HG02943 (cell line): ENCODE measurements around the gene HOXA4.

ENCODE experiments used
- ATAC-seq: cut with Tn5 transposase; IDR thresholded peaks from one replicate; pipeline ENCODE4 v1.9.1; 2021; ENCODE audit warnings: mild to moderate bottlenecking, low read depth, moderate library complexity; ENCODE audit not compliant: unreplicated experiment

Gene HOXA4

DNA sequence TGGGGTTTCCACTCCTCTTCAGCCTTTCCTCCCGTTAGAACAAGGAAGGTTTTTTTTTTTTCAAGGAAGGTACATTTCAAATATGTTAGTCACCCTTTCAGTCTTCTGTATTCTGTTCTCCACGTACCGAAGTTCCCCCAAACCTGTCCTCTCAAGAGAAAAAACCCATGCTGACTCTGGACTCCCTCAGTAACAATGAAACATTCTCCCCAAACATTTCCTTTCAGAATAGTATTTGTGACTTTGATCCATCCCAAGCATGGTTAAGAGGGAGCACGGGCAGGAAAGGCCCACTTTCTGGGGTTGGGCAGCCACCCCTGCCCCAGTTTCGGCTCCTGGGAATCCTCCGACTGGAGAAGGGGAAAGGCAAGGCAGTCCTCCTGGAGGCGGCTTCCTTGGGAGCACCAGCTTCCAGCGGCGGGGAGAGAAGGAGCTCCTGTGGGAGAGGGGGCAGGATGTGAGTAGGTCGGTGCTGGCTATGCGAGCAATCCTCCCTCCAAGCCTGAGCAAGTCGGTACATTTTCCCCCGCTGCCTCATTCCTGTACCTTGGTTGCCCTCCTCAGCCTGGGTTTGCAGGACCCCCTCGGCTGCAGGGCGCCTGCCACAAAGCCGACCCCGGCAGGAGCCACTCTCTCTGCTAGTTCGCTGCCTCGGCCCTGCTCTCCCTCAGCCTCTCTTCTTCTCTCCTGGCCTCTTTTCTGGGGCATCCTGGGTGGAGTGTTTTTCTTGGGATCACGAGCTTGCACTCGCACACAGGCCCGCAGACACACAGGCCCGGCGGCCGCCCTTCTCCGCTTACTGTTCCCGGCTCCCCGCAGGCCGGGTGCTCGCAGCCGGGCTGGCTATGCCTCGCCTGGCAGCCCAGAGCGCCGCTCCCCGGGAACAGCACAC is 32.6 kb downstream of the HOXA4 start:
- ATAC-seq = no peak

DNA sequence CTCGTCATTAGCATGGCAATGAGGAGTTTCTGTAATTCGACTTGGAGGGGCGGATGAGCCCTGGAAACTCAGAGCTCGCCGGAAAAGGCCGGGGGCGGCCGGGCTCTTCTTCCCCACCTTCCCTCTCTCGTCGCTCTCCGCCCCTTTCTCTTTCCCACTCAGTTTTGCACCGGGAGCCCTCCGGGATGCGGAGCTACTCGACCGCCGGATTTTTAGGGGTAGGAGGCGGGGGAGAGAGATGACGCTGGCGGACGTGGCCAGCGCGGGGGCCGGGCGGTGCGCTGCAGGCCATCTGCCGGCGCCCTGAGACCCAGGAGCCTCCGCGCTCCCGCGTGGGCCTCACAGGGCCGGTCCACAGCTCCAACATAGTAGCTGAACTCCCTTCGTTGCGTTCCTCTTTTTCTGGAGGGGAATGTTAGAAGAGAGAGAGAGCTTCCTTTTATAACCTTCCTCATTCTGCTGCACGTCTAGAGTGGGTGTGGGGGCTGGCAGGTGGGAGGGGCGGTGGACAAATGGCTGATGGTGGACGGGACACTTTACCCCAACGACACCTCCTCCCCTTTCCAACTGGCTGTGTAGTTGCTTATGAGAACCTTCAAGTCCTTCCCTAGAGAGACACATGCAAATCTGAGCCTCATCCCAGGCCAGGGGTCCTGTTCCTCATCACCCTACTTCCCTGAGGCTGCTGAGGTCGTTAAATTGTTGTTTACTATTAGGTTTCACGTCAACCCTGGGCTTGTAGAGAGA is 33.6 kb downstream of the HOXA4 start:
- no peak for ATAC-seq

DNA sequence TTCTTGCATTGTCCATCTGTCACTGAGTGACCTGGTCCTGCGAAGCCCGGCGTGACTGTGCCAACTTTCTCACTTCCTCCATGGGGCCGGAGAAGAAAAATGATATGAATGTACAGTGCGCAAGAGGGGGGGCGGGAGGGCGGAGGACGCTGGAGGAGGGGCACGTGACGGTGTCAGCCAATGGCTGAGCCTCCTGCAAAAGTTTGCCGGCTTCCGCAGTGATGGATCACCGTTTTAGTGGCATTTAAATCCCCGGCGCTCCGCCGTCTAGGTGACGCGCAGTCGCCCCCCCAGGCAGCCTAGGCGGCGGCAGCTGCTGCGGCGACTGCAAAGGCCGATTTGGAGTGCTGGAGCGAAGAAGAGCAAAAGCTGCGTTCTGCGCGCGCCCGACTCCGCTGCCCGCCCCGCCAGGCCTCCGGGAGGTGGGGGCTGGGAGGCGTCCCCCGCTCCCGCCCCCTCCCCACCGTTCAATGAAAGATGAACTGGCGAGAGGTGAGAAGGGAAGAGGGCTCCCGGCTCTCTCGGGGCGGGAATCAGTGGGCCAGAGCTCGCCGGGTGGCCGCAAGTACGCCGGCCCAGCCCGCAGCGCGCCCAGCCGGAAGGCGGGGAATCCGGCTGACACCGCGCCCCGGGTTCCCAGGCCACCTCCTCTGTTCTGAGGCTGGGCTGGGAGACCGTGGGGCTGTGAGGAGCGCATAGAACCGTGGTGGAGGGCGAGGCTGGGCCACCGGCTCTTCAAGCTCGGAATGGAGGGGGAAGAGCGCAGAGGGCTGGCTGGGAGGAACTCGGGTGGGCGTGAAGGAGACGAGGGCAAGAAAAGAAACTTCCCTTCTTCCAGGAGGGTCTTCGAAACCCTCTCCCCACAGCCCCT is 34.4 kb downstream of the HOXA4 start, which contains the start of gene HOXA1:
Gene HOXA1, minus strand, starts transcription at position 104 of the 871 bp plus-strand sequence. Its CDS starts 88 bp downstream, at position 16.
- ATAC-seq = peak; percentile 88

DNA sequence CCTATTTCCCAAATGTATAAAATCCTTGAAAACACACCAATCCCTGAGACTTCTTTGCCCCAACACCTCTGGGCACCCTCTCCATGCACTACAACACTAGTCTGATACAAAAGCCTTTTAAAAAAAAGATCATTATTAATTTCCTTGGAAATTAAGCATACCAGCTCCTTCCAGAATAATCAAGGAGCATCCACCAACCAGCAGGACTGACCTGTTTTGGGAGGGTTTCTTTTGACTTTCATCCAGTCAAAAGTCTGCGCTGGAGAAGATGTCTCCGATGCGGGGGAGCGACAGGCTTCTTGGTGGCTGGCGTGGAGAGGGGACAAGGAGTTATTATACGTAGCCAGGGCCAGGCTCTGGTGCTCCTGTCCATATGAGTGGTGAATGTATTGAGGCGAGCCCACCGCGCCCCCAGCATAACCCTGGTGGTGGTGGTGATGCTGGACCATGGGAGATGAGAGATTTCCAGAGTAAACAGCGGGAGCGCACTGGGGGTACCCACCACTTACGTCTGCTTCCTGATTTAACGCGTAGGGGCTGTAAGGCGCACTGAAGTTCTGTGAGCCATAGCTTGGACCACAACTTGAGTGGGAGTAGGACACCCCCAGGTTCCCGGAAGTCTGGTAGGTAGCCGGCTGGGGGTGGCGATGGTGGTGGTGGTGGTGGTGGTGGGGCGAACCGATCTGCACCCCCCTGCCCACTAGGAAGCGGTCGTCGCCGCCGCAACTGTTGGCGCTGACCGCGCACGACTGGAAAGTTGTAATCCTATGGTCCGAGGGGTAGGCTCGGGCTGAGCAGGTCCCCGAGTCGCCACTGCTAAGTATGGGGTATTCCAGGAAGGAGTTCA is 35.3 kb downstream of the HOXA4 start:
- ATAC-seq = no peak

DNA sequence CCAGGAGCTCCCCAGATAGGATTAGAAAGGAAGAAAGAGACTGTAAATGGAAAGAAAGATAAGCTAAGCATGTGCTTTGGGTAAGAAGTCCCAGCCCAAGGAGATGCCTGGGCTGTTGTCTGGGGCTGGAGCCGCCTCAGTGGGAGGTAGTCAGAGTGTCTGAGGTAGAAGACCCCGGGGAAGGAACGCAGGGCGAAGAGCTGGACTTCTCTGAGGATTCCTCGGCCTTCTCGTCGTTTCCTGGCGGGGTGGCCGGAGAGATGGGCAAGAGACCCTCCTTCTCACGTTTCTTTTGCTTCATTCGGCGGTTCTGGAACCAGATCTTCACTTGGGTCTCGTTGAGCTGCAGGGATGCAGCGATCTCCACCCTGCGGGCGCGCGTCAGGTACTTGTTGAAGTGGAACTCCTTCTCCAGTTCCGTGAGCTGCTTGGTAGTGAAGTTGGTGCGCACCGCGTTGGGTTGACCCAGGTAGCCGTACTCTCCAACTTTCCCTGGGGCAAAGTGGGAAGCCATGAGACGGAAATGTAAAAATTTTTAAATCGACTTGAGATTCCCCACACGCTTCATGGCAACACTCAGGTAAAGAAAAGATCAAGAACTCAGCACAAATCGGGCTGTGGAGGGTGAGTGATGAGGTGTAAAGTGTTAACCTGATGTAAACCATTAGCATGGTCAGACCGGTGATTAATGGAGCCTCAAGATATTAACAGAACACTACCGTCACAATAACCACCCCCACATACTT is 36.1 kb downstream of the HOXA4 start:
- no peak for ATAC-seq

DNA sequence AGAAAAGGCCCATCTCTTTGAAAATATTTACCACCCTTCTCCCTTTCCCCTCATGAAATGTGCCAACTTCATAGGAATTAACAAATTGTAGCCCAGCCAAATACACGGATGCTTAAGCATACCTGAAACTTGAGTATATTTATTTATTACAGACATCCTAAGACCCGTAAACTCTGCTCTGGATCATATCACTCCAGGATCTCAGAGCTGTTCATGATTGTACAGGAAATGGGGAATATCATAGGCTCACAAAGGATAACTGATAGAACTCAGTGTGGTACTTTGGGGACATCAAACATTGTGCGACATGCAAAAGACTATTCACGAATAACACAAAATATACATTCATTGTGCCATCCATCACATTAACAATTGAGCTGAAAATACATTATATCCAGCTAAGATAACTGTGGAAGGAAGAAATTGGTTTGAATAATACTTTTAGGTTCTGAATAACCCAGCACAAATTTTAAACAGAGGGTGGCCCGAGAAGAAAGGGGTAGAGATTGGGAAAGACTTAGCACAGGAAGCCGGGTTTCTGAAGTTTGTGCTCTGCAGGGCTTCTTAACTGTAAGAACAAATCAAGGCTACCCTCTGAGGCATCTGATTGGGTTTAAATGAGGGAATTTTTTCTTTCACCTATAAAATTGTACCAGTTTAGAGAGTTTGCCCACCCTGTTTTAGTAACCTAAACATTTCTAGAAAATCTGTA is 37.2 kb downstream of the HOXA4 start:
- ATAC-seq = no peak

DNA sequence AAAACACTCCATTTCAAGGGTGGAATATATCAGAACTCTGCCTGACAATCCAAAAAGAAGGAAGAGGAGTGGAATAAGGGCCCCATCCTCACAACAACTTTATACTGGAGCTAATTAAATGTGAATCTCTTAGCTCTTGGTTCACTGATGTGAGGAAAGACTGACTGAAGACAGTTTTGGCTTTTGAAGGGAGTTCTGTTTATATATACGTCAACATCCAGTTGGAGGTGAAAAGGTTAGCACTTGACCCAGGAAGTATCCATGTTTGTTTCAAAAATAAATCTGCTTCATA is 37.8 kb downstream of the HOXA4 start:
- no peak for ATAC-seq

DNA sequence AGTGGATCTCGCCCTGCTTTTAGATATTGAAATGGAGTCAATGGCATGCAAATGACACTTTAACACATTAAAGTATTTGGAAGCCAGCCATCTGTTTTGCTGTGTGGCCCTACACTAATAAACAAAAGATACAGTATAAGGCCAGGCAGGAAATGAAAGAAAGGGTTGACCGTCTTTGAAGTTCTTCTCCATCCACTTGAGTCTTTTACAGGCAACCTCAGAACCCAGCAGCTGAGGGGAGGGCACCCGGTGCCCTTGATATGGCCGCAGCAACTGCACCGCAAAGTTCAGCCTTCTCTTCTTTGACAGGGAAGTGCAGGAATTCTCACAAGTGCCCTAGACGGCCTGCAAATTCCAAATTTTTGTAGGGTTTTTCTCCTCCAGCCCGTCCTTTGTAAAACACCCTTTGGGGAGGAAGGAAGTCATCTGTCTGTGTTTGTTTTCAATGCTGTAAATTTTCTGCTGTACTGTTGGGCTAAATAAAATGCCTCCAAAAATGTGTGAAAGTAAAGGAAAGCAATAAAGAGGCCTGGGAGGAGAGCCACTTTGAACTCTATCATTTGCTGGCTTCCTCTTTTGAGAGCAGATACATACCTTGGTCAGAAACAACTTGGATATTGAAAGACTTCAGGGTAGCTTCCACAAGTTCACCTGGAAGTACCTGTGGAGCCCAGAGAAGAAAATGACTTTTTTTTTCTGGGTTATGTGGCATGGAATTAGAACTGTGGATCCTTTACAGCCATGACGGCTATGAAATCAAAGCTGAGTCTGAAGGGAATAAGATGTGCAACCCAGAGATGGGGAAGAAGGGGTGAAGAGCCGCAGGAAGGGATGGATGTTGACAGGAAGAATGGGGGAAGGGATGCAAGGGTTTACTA is 38.4 kb downstream of the HOXA4 start:
- no peak for ATAC-seq

DNA sequence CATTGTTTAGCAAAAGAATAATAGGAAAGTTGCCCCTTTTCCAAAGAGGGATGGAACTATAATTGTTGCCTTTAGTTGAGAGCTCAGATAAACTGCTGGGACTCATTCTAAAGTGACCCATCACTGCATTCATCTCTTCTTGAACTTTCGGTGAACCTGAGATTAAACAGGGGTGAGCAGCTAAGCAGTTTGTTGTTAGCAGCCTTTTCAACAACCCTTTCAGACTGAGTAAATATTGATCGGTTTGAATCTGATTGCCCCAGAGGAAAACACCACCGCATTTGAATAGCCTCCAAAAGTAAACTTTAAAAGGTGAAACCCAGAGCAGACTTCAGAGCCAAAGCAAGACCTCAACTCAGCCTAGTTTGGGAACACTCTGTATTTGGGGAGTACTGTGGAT is 39.5 kb downstream of the HOXA4 start:
- ATAC-seq = no peak

DNA sequence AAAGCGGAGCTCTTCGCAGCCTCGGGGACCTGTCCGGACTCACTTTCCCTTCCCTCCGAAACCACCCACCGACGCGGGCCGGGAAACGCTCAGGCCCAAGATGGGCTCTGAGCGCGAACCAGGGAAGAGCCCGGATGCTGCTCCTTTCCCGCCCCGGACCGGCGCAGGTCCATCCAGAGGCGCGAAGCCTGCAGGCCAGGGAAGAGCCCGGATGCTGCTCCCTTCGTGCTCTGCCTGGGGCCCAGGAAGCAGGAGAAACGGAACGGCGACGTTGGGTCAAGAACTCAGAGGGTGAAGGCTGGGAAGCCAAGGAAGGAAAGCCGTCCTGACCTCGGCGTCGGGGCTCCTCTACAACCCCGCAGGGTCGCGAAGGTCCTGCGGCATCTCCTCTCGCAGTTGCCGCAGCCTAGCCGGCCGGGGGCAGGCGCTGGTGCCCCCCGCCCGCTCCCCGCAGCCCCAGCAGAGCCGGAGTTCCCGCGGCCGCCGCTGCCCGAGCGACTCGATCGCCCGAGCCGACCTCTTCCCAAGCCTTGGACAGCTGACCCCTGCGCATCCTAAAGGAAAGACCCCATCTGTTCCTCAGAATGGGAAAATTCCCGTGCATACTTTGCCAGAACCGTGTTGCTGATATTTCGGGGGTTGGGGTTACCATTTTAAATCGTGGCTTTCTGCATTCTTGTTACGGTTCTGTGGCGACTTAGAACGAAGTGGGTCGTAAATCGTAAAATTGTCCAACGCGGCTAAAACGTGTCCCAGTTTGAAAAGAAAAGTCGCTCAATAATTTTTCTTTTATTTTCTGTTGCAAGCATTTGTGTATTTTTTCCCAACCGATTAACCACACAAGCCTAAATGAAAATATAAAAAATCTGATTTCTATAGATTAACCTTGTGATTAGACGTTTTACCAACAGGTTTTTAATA is 42.3 kb downstream of the HOXA4 start:
- no peak for ATAC-seq

DNA sequence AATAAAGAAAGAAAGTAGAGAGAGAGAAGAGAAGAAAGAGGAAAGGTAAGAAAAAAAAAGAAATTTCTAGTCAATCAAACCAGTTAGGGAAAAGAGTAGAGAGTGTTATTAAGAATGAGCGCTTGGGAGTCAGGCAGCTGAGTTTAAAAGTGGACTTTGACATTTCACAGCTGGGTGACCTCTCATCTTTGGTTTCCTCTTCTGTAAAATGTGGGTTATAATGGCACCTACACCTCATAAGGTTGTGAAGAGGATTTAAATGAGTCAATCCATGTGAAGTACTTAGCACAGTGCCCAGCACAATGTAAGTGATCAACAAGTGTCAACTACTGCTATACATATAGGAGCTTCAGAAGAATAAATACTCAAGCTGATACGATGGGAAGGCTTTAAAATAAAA is 46.9 kb downstream of the HOXA4 start:
- no peak for ATAC-seq

DNA sequence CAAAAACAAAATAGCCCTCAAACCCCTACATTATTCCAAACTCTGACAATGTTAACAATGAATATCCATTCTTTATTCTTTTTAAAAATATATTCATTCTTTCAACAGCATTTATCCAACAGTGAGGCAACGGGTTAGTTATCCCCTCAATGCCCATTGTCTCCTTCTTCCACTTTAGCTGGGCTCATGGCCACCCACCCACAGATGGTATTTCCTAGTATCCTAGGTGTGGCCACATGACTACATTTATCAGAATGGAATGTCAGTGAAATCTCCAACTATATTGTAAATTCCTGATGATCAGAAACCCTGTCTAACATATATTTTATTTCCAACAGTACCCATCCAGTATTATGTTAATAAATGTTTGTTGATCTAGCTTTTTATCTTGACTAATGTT is 48.4 kb downstream of the HOXA4 start:
- ATAC-seq = no peak

DNA sequence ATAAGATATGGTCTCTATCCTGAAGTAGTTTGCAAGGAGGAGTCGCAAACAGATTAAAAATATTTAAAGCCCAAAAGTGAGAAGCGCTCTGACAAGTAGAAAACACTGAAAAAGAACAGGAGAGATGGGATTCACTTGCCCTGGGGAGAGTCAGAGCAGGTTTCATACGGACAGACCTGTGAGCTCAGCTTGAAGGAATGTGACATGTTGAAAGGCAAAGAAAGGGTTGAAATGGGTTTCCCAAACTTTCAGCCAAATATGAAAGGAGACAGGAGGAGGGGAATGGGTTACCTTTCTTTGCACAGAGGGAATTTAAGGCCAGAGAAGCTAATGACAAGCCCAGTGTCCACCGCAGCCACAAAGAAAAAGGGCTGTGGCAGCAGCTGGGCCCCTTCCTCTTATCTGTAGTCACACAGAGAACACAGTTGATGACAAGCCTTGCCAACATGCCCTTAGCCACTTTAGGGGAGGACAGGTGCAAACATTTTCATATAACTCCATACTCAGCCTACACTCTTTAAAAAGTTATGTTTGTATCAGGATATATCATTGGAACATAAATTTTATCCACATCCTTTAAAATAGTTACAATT is 49.6 kb downstream of the HOXA4 start:
- ATAC-seq = no peak

DNA sequence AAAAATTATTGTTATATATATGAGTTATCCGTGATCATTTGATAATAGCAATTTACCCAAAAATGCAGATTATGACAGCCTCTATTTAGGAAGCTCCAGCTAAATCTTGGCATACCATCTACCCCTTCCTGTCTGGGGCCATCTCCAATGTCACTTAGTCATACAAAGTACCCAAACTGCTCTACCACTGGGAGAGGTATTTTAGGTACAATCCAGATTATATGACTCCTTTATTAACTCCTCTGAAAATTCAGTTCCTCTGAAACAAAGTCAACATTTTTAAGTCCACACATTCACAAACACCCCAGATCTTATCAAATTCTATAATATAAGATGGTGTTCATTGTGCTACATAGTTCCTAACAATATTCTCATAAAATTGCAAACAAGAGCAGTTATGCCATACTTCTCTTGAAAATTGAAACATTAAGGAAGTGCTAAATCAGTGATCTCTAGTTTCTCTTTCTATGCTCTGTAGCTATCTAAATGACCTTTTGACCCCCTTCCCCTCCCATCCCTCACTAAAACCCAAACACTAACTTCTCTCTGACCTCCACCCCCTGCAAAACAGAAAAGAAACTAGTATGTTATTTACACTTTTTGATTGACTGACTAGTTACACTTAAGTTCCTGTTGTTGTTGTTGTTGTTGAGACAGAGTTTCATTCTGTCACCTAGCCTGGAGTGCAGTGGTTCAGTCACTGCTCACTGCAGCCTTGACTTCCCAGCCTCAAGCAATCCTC is 51.2 kb downstream of the HOXA4 start:
- ATAC-seq = no peak

DNA sequence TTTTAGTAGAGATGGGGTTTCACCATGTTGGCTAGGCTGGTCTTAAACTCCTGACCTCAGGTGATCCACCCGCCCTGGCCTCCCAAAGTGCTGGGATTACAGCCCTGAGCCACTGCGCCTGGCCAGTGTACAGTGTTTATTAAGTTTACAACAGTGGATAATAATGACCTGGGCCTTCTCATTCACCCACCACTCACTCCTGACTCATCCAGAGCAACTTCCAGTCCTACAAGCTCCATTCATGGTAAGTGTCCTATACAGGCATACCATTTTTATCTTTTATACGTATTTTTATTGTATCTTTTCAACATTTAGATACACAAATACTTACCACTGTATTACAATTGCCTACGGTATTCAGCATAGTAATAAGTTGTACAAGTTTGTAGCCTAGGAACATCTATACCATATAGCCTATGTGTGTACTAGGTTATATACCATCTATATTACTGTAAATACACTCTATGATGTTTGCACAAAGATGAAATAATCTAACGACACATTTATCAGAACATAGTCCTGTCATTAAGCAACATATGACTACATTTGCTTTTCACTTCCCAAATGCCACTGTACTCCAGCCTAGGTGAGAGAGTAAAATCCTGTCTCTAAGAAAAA is 51.8 kb downstream of the HOXA4 start:
- no peak for ATAC-seq
